AG04450 (cell line): ENCODE results near the gene TTC7B. TPM values are rescaled to one million over a fixed set of nuclear protein-coding genes. Genes with fewer than 3 reads are reported as not detected.

Experiments used
- CTCF ChIA-PET: fragments of 300-600, 350-600 bp; formaldehyde crosslinking; extraction: SDS; loops from one replicate; lab custom pipeline; 2022; ENCODE audit warnings: antibody characterized with exemption, inconsistent platforms; lab: Charles Lee
- POLR2A ChIA-PET: fragments of 350-600 bp; formaldehyde crosslinking; extraction: SDS; loops from one replicate; lab custom pipeline; 2021; ENCODE audit warnings: antibody characterized with exemption, inconsistent platforms; lab: Yijun Ruan, JAX
- DNase-seq: peaks from one replicate; pipeline ENCODE4 v3.0.0-alpha.2; 2011; ENCODE audit warnings: low read depth, low spot score
- H3K27ac ChIP-seq: one replicate; pipeline ENCODE4 v1.5.1; 2012; ENCODE audit warnings: low read depth, low read length, control low read depth
- H3K27me3 ChIP-seq: one replicate; pipeline ENCODE4 v1.6.0; 2012; ENCODE audit warnings: low read length; ENCODE audit not compliant: control insufficient read depth, insufficient read depth
- H3K4me3 ChIP-seq: 2 replicates; pipeline ENCODE4 v1.5.1; 2011; ENCODE audit warnings: mild to moderate bottlenecking, low read depth, low read length, control low read depth
- H3K9me3 ChIP-seq: 2 replicates; pipeline ENCODE4 v1.5.1; 2012; ENCODE audit warnings: low read length; ENCODE audit not compliant: control insufficient read depth, insufficient read depth
- CTCF ChIP-seq: IDR thresholded peaks from 2 replicates; pipeline ENCODE4 v1.5.1; 2011; ENCODE audit warnings: low read depth, low read length, control low read depth, inconsistent platforms
- polyA plus RNA-seq: library from polyadenylated mRNA; depleted of rRNA; stranded (reverse); fragments of >200 nt; gene quantifications from 2 replicates; pipeline ENCODE4 v1.2.3, GENCODE V29; 2011

Gene TTC7B
- polyA plus RNA-seq, 1 experiment: 36.0 TPM

GRCh38 chr14:90613453-90613852, 202.8 kb downstream of the TTC7B start:
- DNase-seq: no peak
- Histone ChIP-seq H3K4me3 (no peak overlapping the region), H3K9me3 (no peaks in the 10 kb centered on the region), H3K27ac (no peak overlapping the region), H3K27me3 (no peaks in the 10 kb centered on the region)
- ChIA-PET POLR2A (no interaction called here), CTCF (no interaction called here)
- TF ChIP-seq CTCF: no peak

- no peak overlapping the region for H3K27ac ChIP-seq
- H3K9me3 ChIP-seq: no peaks in the 10 kb centered on the region
- H3K27me3 ChIP-seq: no peaks in the 10 kb centered on the region
- no peak for DNase-seq
- ChIA-PET CTCF (no interaction called here), POLR2A (no interaction called here)
- TF ChIP-seq CTCF: no peak
- no peak overlapping the region for H3K4me3 ChIP-seq
These were observed 203.4 kb downstream of the TTC7B start for GRCh38 chr14:90612801-90613200.

GRCh38 chr14:90611936-90612335, 204.3 kb downstream of the TTC7B start:
- no peak for DNase-seq
- ChIA-PET POLR2A (no interaction called here), CTCF (no interaction called here)
- no peak overlapping the region for H3K4me3 ChIP-seq
- no peak overlapping the region for H3K27ac ChIP-seq
- no peaks in the 10 kb centered on the region for H3K27me3 ChIP-seq
- H3K9me3 ChIP-seq: no peaks in the 10 kb centered on the region
- TF ChIP-seq CTCF: no peak

GRCh38 chr14:90611501-90611900, 204.7 kb downstream of the TTC7B start:
- CTCF ChIA-PET: no interaction called here

GRCh38 chr14:90610346-90611040, 205.7 kb downstream of the TTC7B start:
- POLR2A ChIA-PET: no interaction called here
- Histone ChIP-seq H3K9me3 (no peaks in the 10 kb centered on the region), H3K27me3 (no peaks in the 10 kb centered on the region), H3K27ac (no peak overlapping the region), H3K4me3 (no peak overlapping the region)
- DNase-seq: no peak
- no peak for TF ChIP-seq CTCF
- CTCF ChIA-PET: no interaction called here

More at GRCh38 chr14:90611501-90611900, 204.7 kb downstream of the TTC7B start:
- no peak for TF ChIP-seq CTCF
- Histone ChIP-seq H3K4me3 (no peak overlapping the region), H3K27me3 (no peaks in the 10 kb centered on the region), H3K9me3 (no peaks in the 10 kb centered on the region), H3K27ac (no peak overlapping the region)
- DNase-seq: no peak
- POLR2A ChIA-PET: no interaction called here
